WTC11 (cell line): ENCODE results near the gene KIAA0753.

Source experiments
- CREB1 ChIP-seq: sonication (generic); formaldehyde crosslinking; IDR thresholded peaks from 2 replicates; pipeline ENCODE4 v1.8.0; 2023; ENCODE audit warnings: mild to moderate bottlenecking, missing genetic modification reagents
- TF ChIP-seq, protein P1 (sequence below): sonication (generic); formaldehyde crosslinking; IDR thresholded peaks from 2 replicates; pipeline ENCODE4 v1.8.0; 2023; ENCODE audit warnings: mild to moderate bottlenecking, missing genetic modification reagents

- TF ChIP-seq CREB1 (CRISPR knock-in tag): no peak
- TF ChIP-seq, protein P1, sequence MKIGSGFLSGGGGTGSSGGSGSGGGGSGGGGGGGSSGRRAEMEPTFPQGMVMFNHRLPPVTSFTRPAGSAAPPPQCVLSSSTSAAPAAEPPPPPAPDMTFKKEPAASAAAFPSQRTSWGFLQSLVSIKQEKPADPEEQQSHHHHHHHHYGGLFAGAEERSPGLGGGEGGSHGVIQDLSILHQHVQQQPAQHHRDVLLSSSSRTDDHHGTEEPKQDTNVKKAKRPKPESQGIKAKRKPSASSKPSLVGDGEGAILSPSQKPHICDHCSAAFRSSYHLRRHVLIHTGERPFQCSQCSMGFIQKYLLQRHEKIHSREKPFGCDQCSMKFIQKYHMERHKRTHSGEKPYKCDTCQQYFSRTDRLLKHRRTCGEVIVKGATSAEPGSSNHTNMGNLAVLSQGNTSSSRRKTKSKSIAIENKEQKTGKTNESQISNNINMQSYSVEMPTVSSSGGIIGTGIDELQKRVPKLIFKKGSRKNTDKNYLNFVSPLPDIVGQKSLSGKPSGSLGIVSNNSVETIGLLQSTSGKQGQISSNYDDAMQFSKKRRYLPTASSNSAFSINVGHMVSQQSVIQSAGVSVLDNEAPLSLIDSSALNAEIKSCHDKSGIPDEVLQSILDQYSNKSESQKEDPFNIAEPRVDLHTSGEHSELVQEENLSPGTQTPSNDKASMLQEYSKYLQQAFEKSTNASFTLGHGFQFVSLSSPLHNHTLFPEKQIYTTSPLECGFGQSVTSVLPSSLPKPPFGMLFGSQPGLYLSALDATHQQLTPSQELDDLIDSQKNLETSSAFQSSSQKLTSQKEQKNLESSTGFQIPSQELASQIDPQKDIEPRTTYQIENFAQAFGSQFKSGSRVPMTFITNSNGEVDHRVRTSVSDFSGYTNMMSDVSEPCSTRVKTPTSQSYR: no peak
Measured at GRCh38 chr17:6569370-6570285, 70.9 kb downstream of the KIAA0753 start.
